HEK293 (cell line): Measurements from ENCODE around the gene JTB.

Experiments used
- CTCF ChIA-PET: fragments of 350-600 bp; formaldehyde crosslinking; extraction: SDS; loops from one replicate; lab custom pipeline; 2021; ENCODE audit warnings: antibody characterized with exemption; lab: Yijun Ruan, JAX
- POLR2A ChIA-PET: fragments of 300-600 bp; formaldehyde crosslinking; extraction: SDS; loops from one replicate; lab custom pipeline; 2020; ENCODE audit warnings: antibody characterized with exemption, inconsistent platforms; lab: Yijun Ruan, JAX
- H3K27ac ChIP-seq: fragments of 200-500 bp; sonication (Bioruptor generic); 2 replicates; pipeline ENCODE4 v1.5.1; 2014; ENCODE audit warnings: low read depth, low read length, control low read depth, inconsistent platforms; ENCODE audit errors: extremely low read depth
- H3K36me3 ChIP-seq, 2 experiments: fragments of 200-500 bp in 1 of 2; sonication (Bioruptor generic) in 1 of 2; 1 replicate in 1 of 2; 2 replicates in 1 of 2; pipeline ENCODE4 v1.5.1; 2014 to 2017; ENCODE audit warnings: inconsistent platforms in 2 of 2, low read length in 2 of 2; ENCODE audit not compliant: control insufficient read depth in 2 of 2, insufficient read depth in 1 of 2
- H3K4me1 ChIP-seq: fragments of 200-500 bp; sonication (Bioruptor generic); 2 replicates; pipeline ENCODE4 v1.5.1; 2014; ENCODE audit warnings: mild to moderate bottlenecking, low read length, inconsistent platforms; ENCODE audit not compliant: control insufficient read depth, insufficient read depth
- H3K4me3 ChIP-seq: 2 replicates; pipeline ENCODE4 v1.5.1; 2011; ENCODE audit warnings: low read depth, mild to moderate bottlenecking, control low read depth, low read length, moderate library complexity
- H3K9me3 ChIP-seq: fragments of 200-500 bp; sonication (Bioruptor generic); 2 replicates; pipeline ENCODE4 v1.5.1; 2014; ENCODE audit warnings: low read depth, low read length, inconsistent platforms; ENCODE audit not compliant: control insufficient read depth, insufficient read depth
- GFI1B ChIP-seq: fragments of 450-650 bp; formaldehyde crosslinking; IDR thresholded peaks from 2 replicates; pipeline ENCODE4 v1.5.1; 2016; ENCODE audit warnings: missing biosample characterization, missing genetic modification characterization
- HIC1 ChIP-seq: fragments of 450-650 bp; formaldehyde crosslinking; IDR thresholded peaks from 2 replicates; pipeline ENCODE4 v1.5.1; 2016; ENCODE audit warnings: missing biosample characterization, missing genetic modification characterization
- PBX3 ChIP-seq: sonication (generic); formaldehyde crosslinking; IDR thresholded peaks from 2 replicates; pipeline ENCODE4 v1.8.1; 2022; ENCODE audit warnings: mild to moderate bottlenecking, moderate library complexity, missing genetic modification reagents
- RBAK ChIP-seq: fragments of 450-650 bp; formaldehyde crosslinking; IDR thresholded peaks from 2 replicates; pipeline ENCODE4 v1.5.1; 2016; ENCODE audit warnings: missing biosample characterization, missing genetic modification characterization
- SCRT2 ChIP-seq: fragments of 450-650 bp; formaldehyde crosslinking; IDR thresholded peaks from 2 replicates; pipeline ENCODE4 v1.5.1; 2016; ENCODE audit warnings: missing biosample characterization, missing genetic modification characterization
- SP2 ChIP-seq: fragments of 450-650 bp; formaldehyde crosslinking; IDR thresholded peaks from 2 replicates; pipeline ENCODE4 v1.5.1; 2016; ENCODE audit warnings: missing biosample characterization, missing genetic modification characterization
- ZBTB20 ChIP-seq: fragments of 450-650 bp; formaldehyde crosslinking; IDR thresholded peaks from 2 replicates; pipeline ENCODE4 v1.5.1; 2016; ENCODE audit warnings: missing biosample characterization, missing genetic modification characterization
- ZFHX2 ChIP-seq: fragments of 450-650 bp; formaldehyde crosslinking; conservative IDR thresholded peaks from 2 replicates; pipeline ENCODE4 v1.5.1; 2016; ENCODE audit warnings: missing biosample characterization, missing genetic modification characterization
- ZFP37 ChIP-seq: fragments of 450-650 bp; formaldehyde crosslinking; IDR thresholded peaks from 2 replicates; pipeline ENCODE4 v1.5.1; 2016; ENCODE audit warnings: missing biosample characterization, missing genetic modification characterization
- ZNF132 ChIP-seq: fragments of 450-650 bp; formaldehyde crosslinking; IDR thresholded peaks from 2 replicates; pipeline ENCODE4 v1.5.1; 2017; ENCODE audit warnings: missing biosample characterization, missing genetic modification characterization, borderline replicate concordance
- ZNF133 ChIP-seq: fragments of 450-650 bp; formaldehyde crosslinking; IDR thresholded peaks from 2 replicates; pipeline ENCODE4 v1.5.1; 2016; ENCODE audit warnings: missing biosample characterization, missing genetic modification characterization
- ZNF146 ChIP-seq: fragments of 450-650 bp; formaldehyde crosslinking; IDR thresholded peaks from 2 replicates; pipeline ENCODE4 v1.5.1; 2016; ENCODE audit warnings: missing biosample characterization, missing genetic modification characterization
- ZNF266 ChIP-seq: fragments of 450-650 bp; formaldehyde crosslinking; IDR thresholded peaks from 2 replicates; pipeline ENCODE4 v1.5.1; 2016; ENCODE audit warnings: missing biosample characterization, missing genetic modification characterization, low read depth
- ZNF341 ChIP-seq: fragments of 450-650 bp; formaldehyde crosslinking; IDR thresholded peaks from 2 replicates; pipeline ENCODE4; 2016; ENCODE audit warnings: low read depth, missing biosample characterization, missing genetic modification characterization
- ZNF391 ChIP-seq: fragments of 450-650 bp; formaldehyde crosslinking; IDR thresholded peaks from 2 replicates; pipeline ENCODE4 v1.5.1; 2016; ENCODE audit warnings: low read depth, missing biosample characterization, missing genetic modification characterization, borderline replicate concordance
- ZNF514 ChIP-seq: fragments of 450-650 bp; formaldehyde crosslinking; IDR thresholded peaks from 2 replicates; pipeline ENCODE4 v1.5.1; 2016; ENCODE audit warnings: missing biosample characterization, missing genetic modification characterization
- ZNF596 ChIP-seq: fragments of 450-650 bp; IDR thresholded peaks from 2 replicates; pipeline ENCODE4 v1.5.0; 2018; ENCODE audit warnings: missing biosample characterization, mild to moderate bottlenecking, missing genetic modification characterization, moderate library complexity
- ZNF623 ChIP-seq: fragments of 450-650 bp; formaldehyde crosslinking; IDR thresholded peaks from 2 replicates; pipeline ENCODE4 v1.5.1; 2016; ENCODE audit warnings: missing biosample characterization, missing genetic modification characterization
- ZNF639 ChIP-seq: fragments of 450-650 bp; formaldehyde crosslinking; IDR thresholded peaks from 2 replicates; pipeline ENCODE4 v1.5.1; 2016; ENCODE audit warnings: missing biosample characterization, missing genetic modification characterization
- ZNF660 ChIP-seq: fragments of 450-650 bp; IDR thresholded peaks from 2 replicates; pipeline ENCODE4 v1.5.1; 2018; ENCODE audit warnings: missing biosample characterization, mild to moderate bottlenecking, missing genetic modification characterization
- ZNF670 ChIP-seq: fragments of 450-650 bp; formaldehyde crosslinking; IDR thresholded peaks from 2 replicates; pipeline ENCODE4 v1.5.1; 2016; ENCODE audit warnings: missing biosample characterization, missing genetic modification characterization, low read depth
- ZNF747 ChIP-seq: fragments of 450-650 bp; formaldehyde crosslinking; IDR thresholded peaks from 2 replicates; pipeline ENCODE4 v1.5.1; 2016; ENCODE audit warnings: missing biosample characterization, missing genetic modification characterization
- ZNF830 ChIP-seq: fragments of 450-650 bp; IDR thresholded peaks from 2 replicates; pipeline ENCODE4 v1.5.0; 2018; ENCODE audit warnings: missing biosample characterization, missing genetic modification characterization, low read depth, mild to moderate bottlenecking, moderate library complexity
- ZNF843 ChIP-seq: fragments of 450-650 bp; formaldehyde crosslinking; IDR thresholded peaks from 2 replicates; pipeline ENCODE4 v1.5.1; 2016; ENCODE audit warnings: missing biosample characterization, missing genetic modification characterization

Gene JTB

GRCh38 chr1:153940756-153941155, 36.7 kb downstream of the JTB start:
- Histone ChIP-seq H3K9me3 (no peaks in the 10 kb centered on the region), H3K4me3 (no peak overlapping the region), H3K4me1 (no peaks in the 10 kb centered on the region), H3K36me3 (peaks cover 4 to 76% of the 10 kb centered on the region in 2 experiments; a peak in 1 of 3 replicates), H3K27ac (no peak overlapping the region)
- TF ChIP-seq SP2 (tag by site-specific recombination) (no peak), ZNF843 (tag by site-specific recombination) (no peak), ZNF341 (tag by site-specific recombination) (no peak), SCRT2 (tag by site-specific recombination) (no peak), RBAK (tag by site-specific recombination) (no peak), PBX3 (CRISPR knock-in tag) (no peak), ZFHX2 (tag by site-specific recombination) (no peak)
- ChIA-PET POLR2A (interaction anchor here (0.6 to 2.0 kb wide), 2 partner anchors 27 to 157 kb away, joined by 3 to 7 read pairs; partner anchors contain the start of gene CREB3L4), CTCF (interaction anchor here (0.9 kb wide), 1 partner anchor 11 kb away, joined by 3 read pairs; no protein-coding TSS in a partner anchor)

GRCh38 chr1:153939476-153939875, 38.0 kb downstream of the JTB start:
- Histone ChIP-seq H3K36me3 (peaks cover 4 to 88% of the 10 kb centered on the region in 2 experiments; a peak in 2 of 3 replicates), H3K27ac (no peak overlapping the region), H3K4me3 (no peak overlapping the region), H3K9me3 (no peaks in the 10 kb centered on the region), H3K4me1 (no peaks in the 10 kb centered on the region)
- ChIA-PET CTCF (no interaction called here), POLR2A (interaction anchor here (0.5 to 0.9 kb wide), 2 partner anchors 11 to 64 kb away, joined by 3 read pairs; no protein-coding TSS in a partner anchor)
- TF ChIP-seq ZNF266 (tag by site-specific recombination) = no peak
- no peak for TF ChIP-seq HIC1

- no peaks in the 10 kb centered on the region for H3K4me1 ChIP-seq
- ChIA-PET POLR2A (no interaction called here), CTCF (no interaction called here)
- H3K27ac ChIP-seq = no peak overlapping the region
- no peaks in the 10 kb centered on the region for H3K9me3 ChIP-seq
- H3K4me3 ChIP-seq = no peak overlapping the region
- TF ChIP-seq ZNF660 (tag by site-specific recombination) (no peak), ZNF670 (no peak), ZNF596 (tag by site-specific recombination) (no peak), ZBTB20 (tag by site-specific recombination) (no peak), ZNF747 (no peak), ZNF514 (tag by site-specific recombination) (no peak), GFI1B (tag by site-specific recombination) (no peak), ZNF391 (tag by site-specific recombination) (no peak), ZNF133 (no peak), ZNF639 (tag by site-specific recombination) (no peak), ZFP37 (tag by site-specific recombination) (no peak), ZNF132 (no peak), ZNF830 (tag by site-specific recombination) (no peak), ZNF146 (tag by site-specific recombination) (no peak), SCRT2 (tag by site-specific recombination) (no peak), ZNF623 (no peak)
- peaks cover 4 to 90% of the 10 kb centered on the region in 2 experiments; a peak in 2 of 3 replicates for H3K36me3 ChIP-seq
Measured at GRCh38 chr1:153938996-153939395, 38.5 kb downstream of the JTB start.
